ENCODE results near the gene HK1. TPM values are rescaled to one million over a fixed set of nuclear protein-coding genes. Genes with fewer than 3 reads are reported as not detected.

Gene HK1
- total and polyA plus RNA-seq, 2 of the 13 experiments (the other 11 are each of a cell fraction or from before 2014, with no cell fraction given) = 0.29 to 1.5 TPM

DNA sequence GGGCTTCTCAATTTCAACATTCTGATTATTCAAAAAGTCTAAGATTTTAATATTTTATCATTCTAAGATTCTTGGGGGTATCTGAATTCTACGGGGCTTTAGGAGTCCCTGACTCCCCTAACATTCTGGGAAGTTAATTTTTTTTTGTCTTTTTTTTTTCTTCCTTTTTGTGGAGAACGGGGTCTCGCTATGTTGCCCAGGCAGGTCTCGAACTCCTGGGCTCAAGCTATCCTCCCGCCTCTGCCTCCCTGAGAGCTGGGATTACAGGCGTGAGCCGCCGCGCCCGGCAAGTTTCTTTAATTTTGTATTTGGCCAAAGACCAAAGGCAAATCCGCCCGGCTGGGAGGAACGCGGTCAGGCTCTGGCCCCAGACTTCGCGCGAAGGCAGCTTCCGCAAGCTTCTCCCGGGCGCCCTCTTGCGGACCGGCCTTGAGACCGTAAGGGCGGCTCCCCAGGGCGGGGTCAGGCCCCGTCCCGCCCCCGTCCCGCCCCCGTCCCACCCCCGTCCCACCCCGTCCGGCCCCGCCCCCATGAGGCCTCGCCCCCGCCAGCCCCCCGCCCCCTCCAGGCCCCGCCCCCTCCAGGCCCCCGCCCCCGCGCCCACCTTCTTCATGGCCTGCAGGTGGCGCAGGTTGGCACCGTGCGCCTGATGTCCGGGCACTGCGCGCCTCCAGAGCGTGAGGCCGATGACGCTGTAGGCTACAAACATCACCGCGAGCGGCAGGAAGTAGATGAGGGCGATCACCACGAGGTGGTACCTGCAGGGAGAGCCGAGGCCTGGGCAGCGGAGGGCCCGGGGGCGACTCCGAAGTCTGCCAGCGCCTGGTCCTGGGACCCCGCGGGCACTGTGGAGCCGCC lies 130.3 kb downstream of the HK1 start (continued):
- TF ChIP-seq, protein P1, sequence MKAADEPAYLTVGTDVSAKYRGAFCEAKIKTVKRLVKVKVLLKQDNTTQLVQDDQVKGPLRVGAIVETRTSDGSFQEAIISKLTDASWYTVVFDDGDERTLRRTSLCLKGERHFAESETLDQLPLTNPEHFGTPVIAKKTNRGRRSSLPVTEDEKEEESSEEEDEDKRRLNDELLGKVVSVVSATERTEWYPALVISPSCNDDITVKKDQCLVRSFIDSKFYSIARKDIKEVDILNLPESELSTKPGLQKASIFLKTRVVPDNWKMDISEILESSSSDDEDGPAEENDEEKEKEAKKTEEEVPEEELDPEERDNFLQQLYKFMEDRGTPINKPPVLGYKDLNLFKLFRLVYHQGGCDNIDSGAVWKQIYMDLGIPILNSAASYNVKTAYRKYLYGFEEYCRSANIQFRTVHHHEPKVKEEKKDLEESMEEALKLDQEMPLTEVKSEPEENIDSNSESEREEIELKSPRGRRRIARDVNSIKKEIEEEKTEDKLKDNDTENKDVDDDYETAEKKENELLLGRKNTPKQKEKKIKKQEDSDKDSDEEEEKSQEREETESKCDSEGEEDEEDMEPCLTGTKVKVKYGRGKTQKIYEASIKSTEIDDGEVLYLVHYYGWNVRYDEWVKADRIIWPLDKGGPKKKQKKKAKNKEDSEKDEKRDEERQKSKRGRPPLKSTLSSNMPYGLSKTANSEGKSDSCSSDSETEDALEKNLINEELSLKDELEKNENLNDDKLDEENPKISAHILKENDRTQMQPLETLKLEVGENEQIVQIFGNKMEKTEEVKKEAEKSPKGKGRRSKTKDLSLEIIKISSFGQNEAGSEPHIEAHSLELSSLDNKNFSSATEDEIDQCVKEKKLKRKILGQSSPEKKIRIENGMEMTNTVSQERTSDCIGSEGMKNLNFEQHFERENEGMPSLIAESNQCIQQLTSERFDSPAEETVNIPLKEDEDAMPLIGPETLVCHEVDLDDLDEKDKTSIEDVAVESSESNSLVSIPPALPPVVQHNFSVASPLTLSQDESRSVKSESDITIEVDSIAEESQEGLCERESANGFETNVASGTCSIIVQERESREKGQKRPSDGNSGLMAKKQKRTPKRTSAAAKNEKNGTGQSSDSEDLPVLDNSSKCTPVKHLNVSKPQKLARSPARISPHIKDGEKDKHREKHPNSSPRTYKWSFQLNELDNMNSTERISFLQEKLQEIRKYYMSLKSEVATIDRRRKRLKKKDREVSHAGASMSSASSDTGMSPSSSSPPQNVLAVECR (CRISPR knock-in tag; IDR thresholded peaks at IDR 0.05; ENCODE audit: borderline replicate concordance) = 0 out of 2 replicates have a peak, but pooled peaks have one; percentile 16
- TF ChIP-seq SP140L (CRISPR knock-in tag; IDR thresholded peaks at IDR 0.05; ENCODE audit: borderline replicate concordance) (0 out of 2 replicates have a peak, but pooled peaks have one; percentile 42), ATF7-NPFF (CRISPR knock-in tag; IDR thresholded peaks at IDR 0.05; ENCODE audit: low read depth) (no peak; the same call in 1 of the 2 replicates), MAFF (IDR thresholded peaks at IDR 0.05; ENCODE audit: low read depth, low read length) (no peak), PCBP1 (IDR thresholded peaks at IDR 0.05; ENCODE audit: borderline replicate concordance, low read depth, low read length) (no peak), ZNF777 (CRISPR knock-in tag; IDR thresholded peaks at IDR 0.05) (0 out of 2 replicates have a peak, but pooled peaks have one; percentile 27), ELF1 (CRISPR knock-in tag; IDR thresholded peaks at IDR 0.05) (peak; percentile 54; the same call in 1 of the 2 replicates), SP1 (IDR thresholded peaks at IDR 0.05) (no peak), SP1 (CRISPR knock-in tag; IDR thresholded peaks at IDR 0.05) (peak; percentile 84), ZXDC (CRISPR knock-in tag; IDR thresholded peaks at IDR 0.05) (0 out of 2 replicates have a peak, but pooled peaks have one; percentile 26), MEIS2 (CRISPR knock-in tag; IDR thresholded peaks at IDR 0.05) (no peak)

Measured in HepG2 (cell line).